Hepatic stellate cell (primary cell): ENCODE data around the gene TTLL5.
"Not testable (repeated sequence)": the region's sequence is repeated elsewhere in the genome, so short reads cannot be mapped to it uniquely, and the experiment has no call there.

Source experiments
- DNase-seq: peaks from one replicate; pipeline ENCODE4 v3.0.0; 2011; ENCODE audit warnings: low spot score

The TTLL5 gene

GRCh38 chr14:75913183-75913582 lies 252.1 kb downstream of the TTLL5 start:
- DNase-seq, result no peak

- no peak for DNase-seq
These were observed 254.0 kb downstream of the TTLL5 start for GRCh38 chr14:75915045-75915444.

GRCh38 chr14:75917322-75917945 lies 256.4 kb downstream of the TTLL5 start:
- no peak for DNase-seq

- no peak for DNase-seq
These were observed 256.9 kb downstream of the TTLL5 start for GRCh38 chr14:75917946-75918335.

GRCh38 chr14:75920421-75920820 lies 259.4 kb downstream of the TTLL5 start:
- DNase-seq, result not testable (repeated sequence)

GRCh38 chr14:75925141-75925840 lies 264.2 kb downstream of the TTLL5 start:
- not testable (repeated sequence) for DNase-seq

- no peak for DNase-seq
These were observed 265.5 kb downstream of the TTLL5 start for GRCh38 chr14:75926431-75927115.

- no peak for DNase-seq
These were observed 266.6 kb downstream of the TTLL5 start for GRCh38 chr14:75927564-75928087.

- DNase-seq, result no peak
These were observed 267.7 kb downstream of the TTLL5 start for GRCh38 chr14:75928690-75929181.

GRCh38 chr14:75933712-75934296 lies 272.8 kb downstream of the TTLL5 start:
- no peak for DNase-seq

- DNase-seq, result no peak
These were observed 274.1 kb downstream of the TTLL5 start for GRCh38 chr14:75934998-75935628.

GRCh38 chr14:75939200-75939599 lies 278.2 kb downstream of the TTLL5 start:
- DNase-seq, result no peak

- peak; percentile 29 for DNase-seq
These were observed 280.0 kb downstream of the TTLL5 start for GRCh38 chr14:75941030-75941429.

GRCh38 chr14:75944607-75945241 lies 283.7 kb downstream of the TTLL5 start:
- DNase-seq, result no peak

- DNase-seq, result no peak
These were observed 285.7 kb downstream of the TTLL5 start for GRCh38 chr14:75946785-75947184.

- no peak for DNase-seq
These were observed 291.4 kb downstream of the TTLL5 start for GRCh38 chr14:75952489-75952888.

GRCh38 chr14:75959031-75959430 lies 298.0 kb downstream of the TTLL5 start:
- no peak for DNase-seq

- DNase-seq, result no peak
These were observed 299.2 kb downstream of the TTLL5 start for GRCh38 chr14:75960231-75960630.

GRCh38 chr14:75961662-75962061 lies 300.6 kb downstream of the TTLL5 start:
- DNase-seq, result no peak

GRCh38 chr14:75967866-75968265 lies 306.8 kb downstream of the TTLL5 start:
- DNase-seq, result no peak

GRCh38 chr14:75968456-75968855 lies 307.4 kb downstream of the TTLL5 start:
- DNase-seq, result peak; percentile 53
